Measurements from ENCODE around the gene NPAS1.
"Not testable (repeated sequence)": the region's sequence is repeated elsewhere in the genome, so short reads cannot be mapped to it uniquely, and the experiment has no call there.

Gene NPAS1

DNA sequence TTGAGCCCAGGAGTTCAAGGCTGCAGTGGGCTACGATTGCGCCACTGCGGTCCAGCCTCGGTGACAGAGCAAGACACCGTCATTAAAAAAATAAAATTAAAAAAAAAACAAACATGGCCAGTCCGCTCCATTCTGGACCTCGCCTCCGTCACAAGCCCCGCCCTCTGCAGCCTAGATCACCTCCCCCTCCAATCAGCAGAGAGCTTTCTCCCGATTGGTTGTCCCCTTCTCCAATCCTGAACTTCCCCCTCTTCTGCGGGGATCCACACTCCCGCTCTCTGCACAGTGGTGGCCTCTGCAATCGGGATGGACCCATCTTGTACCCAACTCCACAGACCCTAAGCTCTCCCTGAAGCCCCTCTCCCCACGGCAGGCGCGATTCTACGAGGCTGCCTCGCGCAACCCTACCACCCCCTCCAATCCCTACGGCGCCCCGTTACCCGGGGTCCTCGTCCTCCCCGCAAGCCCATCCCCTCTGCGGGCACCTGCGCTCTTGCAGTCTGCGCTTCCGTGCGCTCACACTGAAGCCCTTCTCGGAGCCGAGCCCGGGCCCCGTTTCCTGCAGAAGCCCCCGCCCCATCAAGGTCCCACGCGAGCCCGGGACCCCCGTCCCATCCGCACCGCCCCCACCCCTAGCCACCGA lies 28.2 kb downstream of the NPAS1 start:
- DNase-seq = peak; percentile 69

DNA sequence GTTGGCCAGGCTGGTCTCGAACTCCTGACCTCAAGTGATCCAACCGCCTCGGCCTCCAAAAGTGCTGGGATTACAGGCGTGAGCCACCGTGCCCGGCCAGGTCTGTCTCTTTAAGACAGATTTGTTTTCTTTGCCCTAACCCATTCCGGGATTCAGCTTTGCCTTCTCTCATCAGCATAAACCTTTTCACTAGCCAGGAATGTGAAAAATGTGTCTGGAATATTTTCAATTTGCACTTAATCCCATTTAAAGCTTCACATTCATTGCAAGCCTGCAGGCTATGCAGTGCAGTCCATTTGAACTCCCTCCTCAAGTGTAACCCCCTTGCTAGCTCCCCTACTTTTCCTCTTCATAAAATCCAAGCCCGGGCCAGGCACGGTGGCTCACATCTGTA lies 29.7 kb downstream of the NPAS1 start:
- peak; percentile 48 for DNase-seq

GRCh38 chr19:47050562-47050961 lies 30.9 kb downstream of the NPAS1 start:
- DNase-seq = not testable (repeated sequence)

DNA sequence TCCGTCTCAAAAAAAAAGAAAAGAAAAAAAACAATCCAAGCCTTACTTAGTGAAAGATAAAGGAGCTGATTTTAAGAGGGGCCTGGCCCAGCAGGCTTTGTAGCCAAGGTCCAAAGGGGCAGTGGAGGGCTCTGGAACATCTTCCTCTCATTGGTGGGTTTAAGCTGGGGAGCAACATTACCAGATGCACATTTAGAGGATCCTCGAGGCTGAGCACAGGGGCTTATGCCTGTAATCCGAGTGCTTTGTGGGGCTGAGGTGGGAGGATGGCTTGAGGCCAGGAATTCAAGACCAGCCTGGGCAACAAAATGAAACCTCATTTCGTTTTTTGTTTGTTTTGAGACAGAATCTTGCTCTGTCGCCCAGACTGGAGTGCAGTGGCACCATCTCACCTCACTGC lies 36.8 kb downstream of the NPAS1 start:
- no peak for DNase-seq

- no peak for DNase-seq
Observed at GRCh38 chr19:47057328-47057727, 37.7 kb downstream of the NPAS1 start.

DNA sequence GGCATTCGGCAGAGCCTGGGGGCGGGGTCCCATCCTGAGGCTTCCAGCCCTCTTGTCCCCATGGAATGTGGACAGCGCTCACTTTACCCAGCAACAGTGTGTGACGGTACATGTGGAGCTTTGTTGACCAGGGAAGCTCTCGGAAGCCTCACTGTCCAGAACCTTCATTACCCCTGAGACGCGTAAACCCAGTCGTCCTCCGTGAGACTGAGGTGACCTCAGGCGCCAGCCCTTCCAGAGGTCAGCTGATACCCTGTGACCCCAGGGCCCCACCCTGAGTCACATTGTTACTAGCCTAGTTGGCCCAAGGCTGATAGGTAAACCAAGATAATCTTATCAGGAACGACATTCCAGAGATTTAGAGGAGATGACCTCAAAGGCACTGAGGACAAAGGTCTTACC lies 39.0 kb downstream of the NPAS1 start:
- no peak for DNase-seq

- no peak for DNase-seq
Observed at GRCh38 chr19:47063874-47064273, 44.2 kb downstream of the NPAS1 start.

DNA sequence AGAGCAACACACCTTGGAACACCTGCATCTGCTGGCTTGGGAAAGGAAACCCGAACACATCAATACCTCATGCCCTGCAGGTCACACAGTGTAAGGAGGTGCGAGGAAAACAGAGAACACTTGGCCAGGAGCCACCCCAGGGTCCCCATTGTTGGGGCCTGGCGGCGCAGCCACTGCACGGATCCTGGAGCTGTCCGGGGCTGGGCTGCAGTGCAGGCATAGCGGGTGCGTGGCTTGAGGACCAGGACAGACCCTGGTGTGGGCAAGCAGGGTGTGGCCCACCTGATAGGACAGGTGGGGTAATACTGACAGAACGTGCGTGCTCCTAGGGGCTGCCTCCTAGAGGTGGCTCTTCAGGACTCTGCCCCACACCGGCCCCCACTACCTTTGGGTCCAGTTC lies 45.6 kb downstream of the NPAS1 start:
- no peak for DNase-seq

DNA sequence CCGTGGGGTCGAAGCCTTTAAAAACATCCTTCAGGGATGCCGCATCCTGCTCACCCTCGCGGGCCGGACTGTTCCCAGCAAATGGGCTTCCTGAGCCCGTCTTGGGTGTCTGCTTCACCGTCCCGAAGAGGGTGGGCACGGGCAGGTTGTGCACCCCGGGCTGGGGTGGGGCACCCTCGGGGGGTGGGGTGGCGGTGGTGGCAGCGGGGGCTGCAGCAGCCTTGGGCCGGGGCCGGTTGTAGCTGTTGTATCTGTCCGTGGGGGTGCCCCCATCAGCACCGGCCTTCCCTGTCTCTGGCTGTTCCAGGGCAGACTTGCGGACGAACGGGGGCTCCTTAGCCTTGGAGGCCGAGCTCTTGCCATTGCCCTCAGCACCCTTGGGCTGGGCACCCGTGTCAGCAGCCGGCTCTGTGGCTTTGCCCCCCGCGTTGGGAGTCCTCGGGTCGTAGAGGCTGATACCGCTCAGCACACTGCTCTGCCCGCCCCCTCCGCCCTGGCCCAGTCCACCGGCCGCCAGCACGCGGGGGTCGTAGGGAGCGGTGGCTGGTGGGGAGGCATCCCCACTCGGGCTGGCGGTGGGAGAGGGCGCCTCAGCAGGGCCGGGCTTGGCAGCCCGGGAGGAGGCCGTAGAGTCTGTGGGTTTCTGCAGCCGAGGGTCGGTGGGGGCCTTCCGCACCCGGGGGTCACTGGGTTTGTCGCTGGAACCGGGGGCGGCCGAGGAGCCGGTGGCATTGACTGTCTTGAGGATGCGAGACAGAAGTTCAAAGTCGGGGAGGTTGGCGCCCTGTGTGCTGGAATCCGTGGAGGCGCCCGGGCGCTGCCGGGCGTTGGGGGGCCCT lies 47.0 kb downstream of the NPAS1 start:
- DNase-seq = no peak

- DNase-seq = no peak
Observed at GRCh38 chr19:47067215-47067847, 47.7 kb downstream of the NPAS1 start.

DNA sequence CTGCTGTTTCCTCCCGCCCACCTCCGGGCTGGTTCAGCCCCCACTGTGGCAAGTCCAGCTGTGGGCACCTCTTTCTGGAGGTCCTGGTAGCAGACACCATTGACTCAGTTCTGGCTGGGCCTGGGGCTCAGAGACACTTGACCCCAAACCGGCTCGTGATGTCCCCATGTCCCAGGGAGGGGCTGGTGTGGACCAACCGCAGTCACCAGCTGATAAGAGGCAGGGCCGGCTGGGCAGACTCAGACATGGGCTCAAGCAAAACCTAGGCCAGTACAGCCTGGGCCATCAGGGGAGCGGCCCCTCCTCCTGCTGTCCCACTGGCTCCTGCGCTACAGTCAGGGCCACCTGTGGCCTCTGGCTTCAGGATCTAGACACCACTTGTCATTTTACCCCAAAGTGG lies 48.6 kb downstream of the NPAS1 start:
- DNase-seq = no peak

GRCh38 chr19:47068876-47069406 lies 49.3 kb downstream of the NPAS1 start:
- no peak for DNase-seq

- DNase-seq = no peak
Observed at GRCh38 chr19:47069795-47070194, 50.2 kb downstream of the NPAS1 start.

DNA sequence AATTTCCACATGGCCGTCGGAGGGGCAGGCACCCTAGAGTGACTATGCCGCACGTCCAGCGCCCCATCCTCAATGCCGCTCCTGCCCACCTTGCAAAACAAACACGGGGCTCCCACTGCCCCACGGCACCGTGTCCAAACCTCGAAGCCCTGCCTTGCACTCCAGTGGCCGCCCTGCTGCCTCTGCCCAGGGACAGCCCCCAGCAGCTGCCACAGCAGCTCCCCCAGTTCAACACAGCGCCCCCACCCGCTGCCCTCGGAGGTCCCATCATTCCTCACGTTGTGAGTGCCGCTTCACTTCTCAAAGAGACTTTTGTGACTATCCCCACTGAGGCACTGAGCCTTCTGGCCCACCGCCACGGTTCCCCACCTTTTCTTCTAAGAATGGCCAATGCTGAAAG lies 51.1 kb downstream of the NPAS1 start:
- no peak for DNase-seq

DNA sequence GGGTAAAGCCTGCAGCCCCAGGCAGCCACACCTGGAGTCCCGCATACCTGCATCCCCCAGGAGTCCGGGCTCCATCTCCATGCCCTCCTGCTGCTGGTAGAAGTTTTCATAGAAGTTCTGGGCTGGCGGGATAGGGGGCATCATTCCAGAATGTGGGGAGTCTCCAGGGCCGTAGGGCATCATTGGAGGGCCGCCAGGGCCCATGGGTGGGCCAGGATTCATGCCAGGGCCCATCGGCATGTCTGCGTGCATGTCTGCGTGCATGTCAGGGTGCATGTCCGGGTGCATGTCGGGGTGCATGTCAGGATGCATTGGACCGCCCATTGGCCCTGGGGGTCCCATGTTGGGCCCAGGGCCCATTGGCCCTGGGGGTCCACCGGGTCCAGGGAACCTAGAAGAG lies 52.1 kb downstream of the NPAS1 start:
- no peak for DNase-seq

GRCh38 chr19:47072323-47072722 lies 52.7 kb downstream of the NPAS1 start:
- DNase-seq = no peak

GRCh38 chr19:47073574-47073973 lies 53.9 kb downstream of the NPAS1 start:
- DNase-seq = no peak

GRCh38 chr19:47074621-47075020 lies 55.0 kb downstream of the NPAS1 start:
- no peak for DNase-seq

DNA sequence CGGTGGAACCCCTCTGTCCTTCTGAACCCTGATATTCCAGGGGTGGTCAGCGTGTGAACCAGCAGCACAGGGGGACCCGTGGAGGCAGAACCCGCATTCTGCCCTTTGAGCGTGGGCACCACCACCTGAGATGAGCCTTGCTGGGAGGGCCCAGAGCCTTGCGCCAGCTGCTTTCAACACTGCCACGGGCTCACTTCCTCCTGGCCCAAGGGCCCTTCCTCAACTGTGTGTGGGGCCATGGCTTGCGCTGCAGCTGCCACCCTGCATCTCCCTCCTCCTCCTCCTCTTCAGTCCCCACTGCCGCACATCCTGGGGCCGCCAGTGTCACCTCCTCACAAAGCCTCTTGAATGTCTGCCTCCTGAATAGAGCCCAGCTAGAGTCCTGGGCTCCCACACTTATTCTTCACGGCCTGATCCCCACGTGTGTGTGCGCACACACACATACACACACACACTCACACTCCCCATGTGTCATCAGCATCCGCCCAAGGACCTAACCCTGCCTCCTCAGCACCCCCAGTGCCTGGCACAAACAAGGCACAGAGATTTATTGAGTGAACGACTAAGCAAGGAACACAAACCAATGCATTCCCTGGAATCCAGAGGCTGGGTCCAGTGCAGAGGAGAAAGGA lies 55.7 kb downstream of the NPAS1 start:
- DNase-seq = no peak

GRCh38 chr19:47075941-47076340 lies 56.3 kb downstream of the NPAS1 start:
- no peak for DNase-seq

- not testable (repeated sequence) for DNase-seq
Observed at GRCh38 chr19:47078351-47078750, 58.7 kb downstream of the NPAS1 start.

DNA sequence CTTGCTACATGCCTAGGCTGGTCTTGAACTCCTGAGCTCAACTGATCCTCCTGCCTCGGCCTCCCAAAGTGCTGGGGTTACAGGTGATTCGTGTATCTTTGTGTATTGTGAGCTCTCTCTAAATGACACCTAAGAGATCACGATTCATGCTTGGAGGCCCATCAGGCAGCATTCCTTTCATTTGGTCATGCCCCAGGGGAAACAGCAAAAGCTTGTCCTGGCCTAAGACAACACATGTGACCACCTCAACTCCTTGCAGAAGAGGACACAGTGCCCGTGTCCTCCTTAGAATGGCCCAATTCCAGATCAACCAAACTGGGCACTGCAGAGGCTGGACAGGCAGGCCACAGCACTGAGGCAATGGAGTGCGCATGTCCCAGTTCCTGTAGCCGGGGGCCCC lies 61.5 kb downstream of the NPAS1 start:
- no peak for DNase-seq

DNA sequence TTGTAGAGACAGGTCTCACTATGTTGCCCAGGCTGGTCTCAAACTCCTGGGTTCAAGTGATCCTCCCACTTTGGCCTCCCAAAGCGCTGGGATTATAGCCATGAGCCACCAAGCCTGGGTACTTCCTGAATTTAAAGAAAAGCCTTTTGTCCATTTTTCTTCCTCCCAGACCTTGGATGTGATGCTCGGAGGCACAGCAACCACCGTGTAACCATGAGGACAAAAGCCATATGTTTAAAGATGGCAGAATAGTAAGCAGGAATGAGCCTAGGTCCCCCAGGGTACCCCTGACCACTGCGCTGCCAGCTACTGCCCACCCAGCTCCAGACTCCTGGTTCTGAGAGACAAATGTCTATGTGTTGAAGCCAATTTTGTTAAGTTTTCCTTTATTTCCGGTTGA lies 62.9 kb downstream of the NPAS1 start:
- DNase-seq = no peak

Measured in amniotic stem cell (primary cell).